T-helper 1 cell treated with Interleukin-12 subunit alpha and Interleukin-12 subunit beta and Interleukin-4 antibody, amounts not matched to agents 30 μg/mL and 1 μg/mL, for 36 hours (primary cell): ENCODE measurements around the gene PDE9A.

ENCODE experiments used
- H3K27ac Mint-ChIP-seq: one replicate; pipeline ENCODE4 v1.8.0; 2021; ENCODE audit warnings: mild to moderate bottlenecking, mixed read lengths
- H3K27me3 Mint-ChIP-seq: one replicate; pipeline ENCODE4 v1.8.0; 2021; ENCODE audit warnings: low read depth, mixed read lengths
- H3K36me3 Mint-ChIP-seq: one replicate; pipeline ENCODE4 v1.8.0; 2021; ENCODE audit warnings: low read depth, mixed read lengths
- H3K4me1 Mint-ChIP-seq: one replicate; pipeline ENCODE4 v1.8.0; 2021; ENCODE audit warnings: low read depth, mixed read lengths
- H3K4me3 Mint-ChIP-seq: one replicate; pipeline ENCODE4 v1.8.0; 2021; ENCODE audit warnings: mild to moderate bottlenecking, moderate library complexity, mixed read lengths
- H3K9me3 Mint-ChIP-seq: one replicate; pipeline ENCODE4 v1.8.0; 2021; ENCODE audit warnings: mixed read lengths

The PDE9A gene

GRCh38 chr21:42722808-42723473, 69.5 kb downstream of the PDE9A start:
- Mint-ChIP-seq H3K4me3 (no peak overlapping the region), H3K4me1 (peaks cover 11% of the 10 kb centered on the region), H3K36me3 (no peaks in the 10 kb centered on the region), H3K27ac (no peak overlapping the region), H3K9me3 (no peaks in the 10 kb centered on the region), H3K27me3 (no peaks in the 10 kb centered on the region)

GRCh38 chr21:42724226-42724920, 71.0 kb downstream of the PDE9A start:
- Mint-ChIP-seq H3K36me3 (peaks cover 4% of the 10 kb centered on the region), H3K4me1 (peaks cover 11% of the 10 kb centered on the region), H3K4me3 (no peak overlapping the region), H3K27me3 (no peaks in the 10 kb centered on the region), H3K27ac (no peak overlapping the region), H3K9me3 (peaks cover 5% of the 10 kb centered on the region)

- peaks cover 11% of the 10 kb centered on the region for H3K4me1 Mint-ChIP-seq
- no peak overlapping the region for H3K27ac Mint-ChIP-seq
- H3K9me3 Mint-ChIP-seq: peaks cover 9% of the 10 kb centered on the region
- H3K4me3 Mint-ChIP-seq: no peak overlapping the region
- H3K27me3 Mint-ChIP-seq: no peaks in the 10 kb centered on the region
- H3K36me3 Mint-ChIP-seq: peaks cover 7% of the 10 kb centered on the region
Observed at GRCh38 chr21:42725416-42725930, 72.1 kb downstream of the PDE9A start.

- no peak overlapping the region for H3K4me3 Mint-ChIP-seq
- peaks cover 9% of the 10 kb centered on the region for H3K9me3 Mint-ChIP-seq
- no peak overlapping the region for H3K27ac Mint-ChIP-seq
- peaks cover 19% of the 10 kb centered on the region for H3K36me3 Mint-ChIP-seq
- peaks cover 33% of the 10 kb centered on the region for H3K4me1 Mint-ChIP-seq
- H3K27me3 Mint-ChIP-seq: no peaks in the 10 kb centered on the region
Observed at GRCh38 chr21:42731264-42732032, 78.0 kb downstream of the PDE9A start.

- Mint-ChIP-seq H3K9me3 (peaks cover 9% of the 10 kb centered on the region), H3K36me3 (peaks cover 19% of the 10 kb centered on the region), H3K4me1 (peaks cover 36% of the 10 kb centered on the region), H3K27me3 (no peaks in the 10 kb centered on the region), H3K27ac (no peak overlapping the region), H3K4me3 (no peak overlapping the region)
Observed at GRCh38 chr21:42732033-42732410, 78.6 kb downstream of the PDE9A start.

- peaks cover 22% of the 10 kb centered on the region for H3K36me3 Mint-ChIP-seq
- H3K27me3 Mint-ChIP-seq: no peaks in the 10 kb centered on the region
- peaks cover 9% of the 10 kb centered on the region for H3K9me3 Mint-ChIP-seq
- no peak overlapping the region for H3K4me3 Mint-ChIP-seq
- peaks cover 46% of the 10 kb centered on the region for H3K4me1 Mint-ChIP-seq
- H3K27ac Mint-ChIP-seq: no peak overlapping the region
Observed at GRCh38 chr21:42733037-42733627, 79.7 kb downstream of the PDE9A start.

GRCh38 chr21:42733874-42734273, 80.5 kb downstream of the PDE9A start:
- Mint-ChIP-seq H3K4me1 (peaks cover 52% of the 10 kb centered on the region), H3K36me3 (peaks cover 22% of the 10 kb centered on the region), H3K9me3 (peaks cover 9% of the 10 kb centered on the region), H3K27ac (peak overlapping the region; percentile 84), H3K27me3 (no peaks in the 10 kb centered on the region), H3K4me3 (no peak overlapping the region)

GRCh38 chr21:42734323-42734971, 81.0 kb downstream of the PDE9A start:
- Mint-ChIP-seq H3K27ac (peak overlapping the region; percentile 84), H3K27me3 (no peaks in the 10 kb centered on the region), H3K4me3 (peak overlapping the region; percentile 74), H3K36me3 (peaks cover 17% of the 10 kb centered on the region), H3K9me3 (peaks cover 3% of the 10 kb centered on the region), H3K4me1 (peaks cover 54% of the 10 kb centered on the region)

- Mint-ChIP-seq H3K4me1 (peaks cover 55% of the 10 kb centered on the region), H3K27me3 (no peaks in the 10 kb centered on the region), H3K27ac (peak overlapping the region; percentile 20), H3K9me3 (no peaks in the 10 kb centered on the region), H3K36me3 (peaks cover 15% of the 10 kb centered on the region), H3K4me3 (no peak overlapping the region)
Observed at GRCh38 chr21:42735061-42735460, 81.6 kb downstream of the PDE9A start.

- no peak overlapping the region for H3K4me3 Mint-ChIP-seq
- no peaks in the 10 kb centered on the region for H3K9me3 Mint-ChIP-seq
- peaks cover 18% of the 10 kb centered on the region for H3K36me3 Mint-ChIP-seq
- H3K27me3 Mint-ChIP-seq: peaks cover 4% of the 10 kb centered on the region
- peak overlapping the region; percentile 68 for H3K27ac Mint-ChIP-seq
- H3K4me1 Mint-ChIP-seq: peaks cover 55% of the 10 kb centered on the region
Observed at GRCh38 chr21:42735944-42736343, 82.5 kb downstream of the PDE9A start.

- Mint-ChIP-seq H3K4me3 (no peak overlapping the region), H3K9me3 (no peaks in the 10 kb centered on the region), H3K36me3 (peaks cover 18% of the 10 kb centered on the region), H3K27me3 (peaks cover 4% of the 10 kb centered on the region), H3K27ac (peak overlapping the region; percentile 98), H3K4me1 (peaks cover 55% of the 10 kb centered on the region)
Observed at GRCh38 chr21:42736646-42737350, 83.4 kb downstream of the PDE9A start.

- Mint-ChIP-seq H3K4me1 (peaks cover 52% of the 10 kb centered on the region), H3K36me3 (peaks cover 15% of the 10 kb centered on the region), H3K4me3 (peak overlapping the region; percentile 73), H3K27ac (peak overlapping the region; percentile 98), H3K27me3 (peaks cover 4% of the 10 kb centered on the region), H3K9me3 (no peaks in the 10 kb centered on the region)
Observed at GRCh38 chr21:42737951-42738590, 84.7 kb downstream of the PDE9A start.
